Stimulated activated CD8-positive, alpha-beta memory T cell treated with anti-CD3 and anti-CD28 coated beads, Interleukin-2, amount 100 ng/mL, for 48 hours (primary cell): ENCODE data around the gene CCDC197.

ENCODE experiments used
- DNase-seq, 2 donors: peaks; one replicate each; pipeline ENCODE4 v3.0.0-alpha.2; 2020; ENCODE audit warnings: low read depth in 2 of 2

CCDC197 gene

DNA sequence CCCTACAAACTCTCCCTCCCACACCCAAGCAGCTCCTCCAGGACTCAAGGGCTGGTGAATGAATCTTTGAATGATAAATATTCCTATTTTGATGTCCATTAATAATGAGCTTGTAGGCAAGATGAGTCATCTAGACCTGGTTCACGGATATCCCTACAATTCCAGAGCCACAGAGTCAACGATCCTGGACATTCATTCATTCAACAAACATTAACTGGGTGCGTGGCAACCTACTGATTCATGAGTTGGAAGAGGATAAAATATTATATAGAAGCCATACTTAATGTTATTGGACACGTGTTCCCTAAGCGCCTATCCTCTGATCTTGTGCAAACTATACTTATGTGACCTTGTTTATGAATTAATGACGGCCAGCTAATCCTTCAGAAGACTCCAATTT, 28.6 kb downstream of the CCDC197 start:
- DNase-seq, result no peak

DNA sequence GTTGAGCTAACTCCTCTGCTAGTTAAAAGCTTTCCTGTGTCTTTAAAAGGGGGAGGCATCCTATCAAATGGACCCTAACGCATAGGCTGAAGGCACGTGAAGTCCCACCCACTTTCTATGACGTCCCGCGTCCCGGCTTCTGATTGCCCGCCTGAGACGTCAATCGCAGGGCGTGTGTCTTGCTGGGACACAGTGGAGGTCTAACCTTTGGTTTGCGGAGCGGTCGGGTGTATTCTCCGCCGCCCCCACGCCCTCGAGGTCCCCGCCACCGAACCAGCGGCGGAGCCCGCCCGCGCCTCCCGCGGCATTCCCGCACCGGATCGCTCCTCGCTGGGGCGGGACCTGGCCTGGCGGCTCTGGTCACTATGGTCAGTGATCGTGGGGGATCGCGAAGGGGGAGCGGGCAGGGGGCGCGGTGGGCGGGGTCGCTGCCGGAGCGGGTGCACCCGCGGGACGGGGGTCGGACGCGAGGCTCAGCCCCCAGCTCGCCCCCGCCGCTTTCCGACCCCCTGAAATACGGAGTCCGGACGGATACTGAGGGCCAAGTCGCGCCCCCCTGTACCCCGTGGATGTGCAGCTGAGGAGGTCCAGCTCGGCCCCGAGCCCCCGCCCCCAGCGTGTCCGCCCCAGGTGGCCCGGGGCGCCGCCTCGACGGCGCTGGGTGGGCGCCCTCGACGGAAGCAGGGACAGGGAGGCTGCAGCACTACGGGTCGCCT, 29.2 kb downstream of the CCDC197 start, which contains the start of gene OTUB2:
Gene OTUB2 (plus strand): TSS at position 168 of the 716 bp plus-strand sequence. CDS start 198 bp downstream, at position 366.
- peak; percentile 84 to 94 for DNase-seq

- no peak for DNase-seq
These were observed 29.9 kb downstream of the CCDC197 start for GRCh38 chr14:94026889-94027469.

- no peak for DNase-seq
These were observed 30.7 kb downstream of the CCDC197 start for GRCh38 chr14:94027566-94028449.

DNA sequence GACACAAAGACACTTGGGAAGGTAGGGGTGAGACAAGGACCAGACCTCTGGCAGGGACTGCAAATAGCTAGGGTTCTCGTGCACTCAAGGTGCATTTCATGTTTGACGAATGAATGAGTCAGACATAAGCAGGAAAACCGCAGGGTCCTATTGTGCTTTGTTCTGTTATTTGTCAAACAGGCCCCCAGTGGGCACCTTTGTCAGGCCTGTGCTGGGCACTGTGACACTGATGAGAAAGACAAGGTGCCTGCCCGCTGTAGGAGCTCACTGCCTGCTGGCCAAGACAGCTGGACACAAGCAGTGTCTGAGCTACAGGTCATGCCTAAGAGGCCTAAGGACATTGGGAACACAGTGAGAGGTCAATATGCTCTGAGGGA, 31.3 kb downstream of the CCDC197 start:
- peak in 1 of 2 donors; percentile 20 for DNase-seq

DNA sequence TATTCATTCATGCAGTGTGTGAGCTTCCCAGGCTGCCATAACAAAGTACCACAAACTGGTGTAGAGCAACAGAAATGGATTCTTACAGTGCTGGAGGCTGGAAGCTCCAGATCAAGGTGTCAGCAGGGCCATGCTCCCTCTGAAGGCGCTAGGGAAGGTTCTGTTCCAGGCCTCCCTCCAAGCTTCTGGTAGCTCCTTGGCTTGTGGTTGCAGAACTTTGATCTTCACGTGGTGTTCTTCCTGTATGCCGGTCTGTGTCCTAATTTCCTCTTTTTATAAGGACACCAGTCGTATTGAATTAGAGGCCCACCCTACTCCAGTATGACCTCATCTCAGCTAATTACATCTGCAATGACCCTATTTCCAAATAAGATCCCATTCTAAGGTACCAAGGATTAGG, 32.2 kb downstream of the CCDC197 start:
- no peak for DNase-seq

DNA sequence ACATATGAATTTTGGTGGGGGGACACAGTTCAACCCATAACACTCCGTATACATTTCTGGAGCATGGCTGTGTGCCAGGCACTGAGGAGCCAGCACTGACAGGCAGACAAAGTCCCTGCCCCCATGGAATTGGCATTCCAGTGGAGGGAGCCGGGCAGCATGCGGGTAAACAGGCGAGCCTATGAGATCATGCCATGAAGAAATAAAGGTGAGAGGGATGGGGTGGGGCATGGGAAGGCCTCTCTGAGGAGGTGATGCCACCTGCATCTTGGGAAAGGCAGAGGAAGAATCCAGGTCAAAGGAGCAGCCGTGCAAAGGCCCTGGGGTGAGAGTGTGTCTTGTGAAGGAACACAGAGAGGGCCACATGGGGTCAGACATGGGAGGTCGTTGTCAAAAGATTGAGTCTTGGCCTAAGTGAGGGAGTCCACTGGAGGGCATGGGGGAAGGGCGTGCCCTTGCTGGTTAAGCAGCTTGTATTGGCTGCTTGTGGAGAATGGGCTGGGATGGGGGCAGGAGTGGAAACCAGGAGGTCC, 32.6 kb downstream of the CCDC197 start:
- DNase-seq, result no peak

DNA sequence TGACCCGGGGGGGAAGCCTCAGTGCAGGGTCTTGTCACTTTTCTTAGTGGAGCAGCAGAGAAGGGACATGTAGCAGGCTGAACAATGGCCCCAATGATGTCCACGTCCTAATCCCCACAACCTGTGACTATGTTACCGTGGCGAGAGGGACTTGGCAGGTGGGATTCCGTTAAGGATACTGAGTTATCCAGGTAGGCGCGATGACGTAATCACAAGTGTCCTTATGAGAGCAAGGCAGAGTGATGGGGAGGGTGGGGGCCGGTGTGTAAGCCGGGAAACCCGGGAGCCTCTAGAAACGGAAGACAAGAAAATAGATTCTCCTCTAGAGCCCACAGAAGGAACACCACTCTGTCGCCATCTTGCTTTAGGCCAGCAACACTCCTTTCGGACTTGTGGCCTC, 33.5 kb downstream of the CCDC197 start:
- no peak for DNase-seq

DNA sequence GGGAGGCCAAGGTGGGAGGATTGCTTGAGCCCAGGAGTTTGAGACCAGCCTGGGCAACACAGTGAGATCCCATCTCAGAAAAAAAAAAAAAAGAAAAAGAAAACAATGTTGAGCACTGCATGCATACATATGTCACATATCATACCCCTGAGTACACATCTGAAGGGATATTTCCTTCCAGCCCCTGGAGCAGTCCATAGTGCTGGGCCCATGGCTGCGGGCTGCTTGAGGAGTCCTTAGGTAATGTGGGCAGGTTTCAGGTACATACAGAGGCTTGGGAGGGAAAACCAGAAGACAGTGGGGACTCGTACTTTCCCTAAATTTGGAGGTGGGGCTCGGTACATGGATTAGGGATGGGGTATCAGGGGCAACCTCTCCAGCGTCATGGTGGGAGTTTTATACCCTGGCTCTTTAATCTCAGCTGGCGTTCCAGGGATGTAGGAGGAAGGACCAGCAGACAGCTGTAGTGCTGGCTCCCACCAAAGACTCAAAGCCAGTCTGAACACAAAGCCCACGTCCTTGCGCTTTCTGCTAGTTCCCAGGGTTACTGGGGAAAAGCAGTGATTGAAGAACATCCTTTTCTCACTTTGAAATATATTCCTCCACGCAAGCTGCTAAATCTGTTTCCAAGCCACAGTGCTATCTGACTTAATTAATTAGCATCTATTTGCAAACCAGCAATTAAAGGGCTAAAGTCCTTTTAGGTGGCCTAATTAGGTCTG, 34.2 kb downstream of the CCDC197 start:
- DNase-seq, result no peak

- DNase-seq, result no peak
These were observed 34.8 kb downstream of the CCDC197 start for GRCh38 chr14:94031883-94032279.

- DNase-seq, result no peak
These were observed 37.8 kb downstream of the CCDC197 start for GRCh38 chr14:94034886-94035285.

DNA sequence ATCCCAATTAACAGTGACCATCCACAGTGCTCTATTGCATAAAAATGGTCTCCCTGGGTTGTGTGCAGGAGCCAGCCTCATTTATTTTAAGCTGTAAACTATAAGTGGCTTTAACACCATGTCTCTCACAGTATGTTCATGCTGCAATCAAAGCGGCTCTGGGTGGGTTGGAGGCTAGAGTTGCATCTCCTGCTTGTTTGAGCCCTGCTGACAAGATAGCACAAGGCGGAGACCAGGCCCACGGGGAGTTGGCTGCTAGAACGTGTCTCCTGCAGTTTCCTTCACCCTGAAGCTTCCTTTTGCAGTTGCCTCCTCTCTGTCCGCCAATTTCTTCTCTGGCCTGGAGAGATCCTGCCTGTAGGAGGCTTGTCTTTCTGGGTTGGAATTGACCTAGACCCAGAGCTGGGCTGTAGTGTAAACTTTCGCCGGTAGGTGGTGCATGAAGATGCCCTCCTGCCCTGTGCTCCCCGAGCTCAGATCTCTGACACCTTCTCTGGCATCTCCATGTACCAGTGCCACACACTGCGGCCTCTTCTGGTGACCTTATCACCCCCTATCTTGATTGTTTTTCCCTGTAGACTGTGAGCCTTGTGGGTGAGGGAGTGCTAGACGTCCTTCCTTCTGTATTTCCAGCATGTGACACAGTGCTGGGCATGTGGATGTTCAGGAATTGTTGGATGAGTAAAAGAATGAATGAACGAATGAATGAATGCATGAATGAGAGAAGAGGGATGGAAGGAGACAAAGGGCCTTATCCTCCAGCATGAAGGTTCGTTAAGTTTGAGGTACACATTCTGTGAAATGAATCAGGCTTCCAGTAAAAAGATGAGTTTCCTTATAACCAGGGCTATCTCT, 39.4 kb downstream of the CCDC197 start:
- peak; percentile 58 to 73 for DNase-seq

DNA sequence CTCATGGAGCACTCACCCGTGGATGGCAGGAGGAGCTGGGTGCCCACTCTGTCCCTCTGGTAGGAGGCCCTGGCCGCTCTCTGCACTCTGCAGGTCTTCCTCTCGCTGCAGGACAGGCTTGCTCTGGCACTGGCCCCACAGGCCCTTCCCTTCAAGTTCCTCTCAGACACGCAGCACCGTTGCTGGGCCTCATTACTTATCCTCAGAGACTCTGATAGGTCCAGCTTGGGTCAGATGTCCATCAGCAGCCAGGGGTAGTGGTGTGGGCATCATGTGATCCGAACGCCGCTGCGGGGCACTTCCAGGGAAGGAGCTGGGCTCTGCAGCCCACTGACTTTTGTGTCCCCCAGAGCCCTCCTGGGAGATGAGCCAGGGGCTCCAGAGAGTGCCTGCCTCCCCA, 40.9 kb downstream of the CCDC197 start:
- DNase-seq, result no peak

- DNase-seq, result no peak
These were observed 41.4 kb downstream of the CCDC197 start for GRCh38 chr14:94038510-94038909.

DNA sequence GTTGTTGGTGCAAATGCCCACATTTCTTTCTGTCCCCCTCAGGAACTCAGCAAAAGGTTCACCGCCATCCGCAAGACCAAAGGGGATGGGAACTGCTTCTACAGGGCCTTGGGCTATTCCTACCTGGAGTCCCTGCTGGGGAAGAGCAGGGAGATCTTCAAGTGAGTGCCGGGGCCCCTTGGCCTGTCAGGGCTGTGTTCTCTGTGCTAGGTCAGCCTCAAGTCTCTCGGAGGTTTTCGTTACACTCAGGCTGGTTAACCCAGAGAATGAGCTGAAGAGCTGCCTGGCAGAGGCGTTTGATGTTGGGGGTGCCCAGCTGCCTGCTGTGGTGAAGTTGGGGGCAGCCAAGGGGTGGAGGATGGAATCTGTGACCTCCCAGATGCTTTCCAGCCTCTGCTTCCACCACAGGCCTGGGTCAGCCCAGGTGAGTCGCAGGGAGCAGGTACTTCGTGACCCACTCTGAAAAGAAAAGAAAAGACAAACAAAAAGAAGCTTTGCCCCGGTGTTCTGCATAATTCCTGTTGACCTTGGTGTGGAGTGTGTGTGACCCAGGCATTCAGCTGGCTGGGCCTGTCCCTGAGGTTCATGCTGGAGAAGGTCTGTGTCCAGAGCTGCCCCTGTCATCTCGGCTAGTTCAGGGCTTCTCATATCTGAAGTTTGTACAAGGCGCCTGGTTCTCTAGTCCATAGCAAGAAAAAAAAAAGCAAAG, 42.0 kb downstream of the CCDC197 start:
- no peak for DNase-seq

GRCh38 chr14:94040247-94040646, 43.1 kb downstream of the CCDC197 start:
- no peak for DNase-seq

GRCh38 chr14:94040796-94041195, 43.7 kb downstream of the CCDC197 start:
- no peak for DNase-seq

DNA sequence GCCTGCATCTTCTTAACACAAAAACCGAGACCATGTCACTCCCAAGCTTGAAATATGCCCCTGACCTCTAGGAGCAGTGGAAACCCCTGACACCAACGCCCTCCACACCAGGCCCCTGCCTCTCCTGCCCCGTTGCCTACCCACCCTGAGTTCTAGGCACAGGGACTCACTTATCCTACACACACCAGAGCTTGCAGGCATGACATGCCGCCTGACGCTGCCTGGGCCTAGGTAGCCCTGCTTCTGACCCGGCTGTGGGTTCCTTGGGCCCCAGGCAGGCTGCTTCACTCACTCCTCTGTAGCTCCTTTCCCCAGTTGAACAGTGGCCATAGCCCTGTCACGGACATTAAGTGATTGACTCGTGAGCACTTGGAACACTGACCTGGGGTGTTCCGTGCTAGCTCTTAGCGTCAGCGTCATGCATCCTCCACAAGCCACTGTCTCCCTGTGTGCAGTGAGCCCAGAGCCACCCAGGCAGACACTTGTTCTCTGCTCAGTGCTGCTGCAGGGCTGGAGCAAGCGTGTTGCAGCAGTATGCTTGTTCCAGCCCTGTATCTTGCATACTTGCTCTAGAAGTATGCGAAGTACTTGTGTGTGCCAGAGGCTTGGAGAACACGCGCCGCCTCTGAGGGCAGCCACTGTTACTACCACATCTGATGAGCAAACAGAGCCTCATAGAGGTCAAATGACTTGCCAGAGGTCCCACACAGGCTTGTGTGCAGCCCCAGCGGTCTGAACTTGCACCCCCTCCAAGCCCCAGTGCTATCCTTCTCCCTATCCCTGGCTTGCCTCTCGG, 44.6 kb downstream of the CCDC197 start:
- no peak for DNase-seq

- DNase-seq, result no peak
These were observed 45.5 kb downstream of the CCDC197 start for GRCh38 chr14:94042433-94043091.
